Lower lobe of right lung (tissue), 2 donors: ENCODE results near the gene VASN. TPM values are rescaled to one million over a fixed set of nuclear protein-coding genes. Genes with fewer than 3 reads are reported as not detected.
A peak's percentile ranks its signal among the peaks of the same experiment; 100 is the strongest.

ENCODE experiments used
- ATAC-seq, 2 donors: fragments of 200-7000 bp; cut with Tn5 transposase; one replicate each; pipeline ENCODE4 v1.9.1; 2020 to 2022; ENCODE audit warnings: mild to moderate bottlenecking in 2 of 2, moderate library complexity in 2 of 2
- DNase-seq: peaks from one replicate; pipeline ENCODE4 v3.0.0-alpha.2; 2020
- H3K27ac ChIP-seq: fragments of 200-600 bp; one replicate; pipeline ENCODE4 v1.8.0; 2022
- H3K27me3 ChIP-seq: fragments of 200-600 bp; one replicate; pipeline ENCODE4 v1.8.0; 2022; ENCODE audit warnings: low read depth
- H3K36me3 ChIP-seq: fragments of 200-600 bp; one replicate; pipeline ENCODE4 v1.8.0; 2022; ENCODE audit warnings: mild to moderate bottlenecking
- H3K4me1 ChIP-seq: fragments of 200-600 bp; one replicate; pipeline ENCODE4 v1.8.0; 2022
- H3K4me3 ChIP-seq: fragments of 200-600 bp; one replicate; pipeline ENCODE4 v1.8.0; 2022; ENCODE audit warnings: mild to moderate bottlenecking
- H3K9me3 ChIP-seq: fragments of 200-600 bp; one replicate; pipeline ENCODE4 v1.8.0; 2022
- intact Hi-C: fragments of 100-400 bp; cut with DNase I; formaldehyde crosslinking; loops from one replicate; pipeline ENCODE4 v1.11.0; 2022
- total RNA-seq: library from RNA; stranded (reverse); fragmentation: NEBNext Ultra II Directional; extraction: Animal tissue kit (Norgen Biotek cat#: 25700); gene quantifications from one replicate; pipeline ENCODE4 v1.2.1, GENCODE V29; 2021
- TF ChIP-seq, protein P1 (sequence below): fragments of 200-600 bp; IDR thresholded peaks from one replicate; pipeline ENCODE4 v1.8.0; 2022; ENCODE audit warnings: antibody characterized with exemption, mild to moderate bottlenecking
- donor health status: DM: no; HTN: yes; CAD: no; lungs with severe emphysema.

Gene VASN
- total RNA-seq, 1 donor from 2014 or later: 17.4 TPM

DNA sequence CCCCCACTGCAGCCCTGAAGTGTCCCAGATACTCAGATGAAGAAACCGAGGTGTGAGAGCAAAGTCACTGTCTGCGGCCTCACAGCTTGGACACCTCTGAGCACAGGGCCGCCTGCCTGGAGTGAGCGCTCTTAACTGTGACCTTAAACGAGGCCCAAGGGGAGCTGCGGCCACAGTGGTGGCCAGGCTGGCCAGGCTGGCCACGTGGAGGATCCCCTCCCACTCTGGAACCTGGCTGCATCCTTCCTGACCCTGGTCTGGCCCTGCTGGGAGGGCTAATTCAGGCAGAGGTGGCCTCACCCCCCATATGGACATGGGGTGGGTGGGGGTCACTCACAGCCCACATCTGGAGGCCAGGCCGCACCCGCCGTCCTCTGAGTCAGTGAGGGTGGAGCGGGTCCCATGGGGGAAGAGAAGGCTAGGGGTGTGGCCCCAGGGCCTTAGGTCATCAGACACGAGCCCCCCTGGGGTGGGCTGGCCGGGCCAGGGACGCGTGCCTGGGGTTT is 6.6 kb downstream of the VASN start:
- Histone ChIP-seq H3K27ac (peak overlapping the region; percentile 84), H3K9me3 (no peaks in the 10 kb centered on the region), H3K36me3 (peaks cover 36% of the 10 kb centered on the region), H3K4me1 (peaks cover 61% of the 10 kb centered on the region), H3K4me3 (no peak overlapping the region), H3K27me3 (no peaks in the 10 kb centered on the region)
- intact Hi-C loops: no loop called here
- no peak for DNase-seq
- TF ChIP-seq, protein P1, sequence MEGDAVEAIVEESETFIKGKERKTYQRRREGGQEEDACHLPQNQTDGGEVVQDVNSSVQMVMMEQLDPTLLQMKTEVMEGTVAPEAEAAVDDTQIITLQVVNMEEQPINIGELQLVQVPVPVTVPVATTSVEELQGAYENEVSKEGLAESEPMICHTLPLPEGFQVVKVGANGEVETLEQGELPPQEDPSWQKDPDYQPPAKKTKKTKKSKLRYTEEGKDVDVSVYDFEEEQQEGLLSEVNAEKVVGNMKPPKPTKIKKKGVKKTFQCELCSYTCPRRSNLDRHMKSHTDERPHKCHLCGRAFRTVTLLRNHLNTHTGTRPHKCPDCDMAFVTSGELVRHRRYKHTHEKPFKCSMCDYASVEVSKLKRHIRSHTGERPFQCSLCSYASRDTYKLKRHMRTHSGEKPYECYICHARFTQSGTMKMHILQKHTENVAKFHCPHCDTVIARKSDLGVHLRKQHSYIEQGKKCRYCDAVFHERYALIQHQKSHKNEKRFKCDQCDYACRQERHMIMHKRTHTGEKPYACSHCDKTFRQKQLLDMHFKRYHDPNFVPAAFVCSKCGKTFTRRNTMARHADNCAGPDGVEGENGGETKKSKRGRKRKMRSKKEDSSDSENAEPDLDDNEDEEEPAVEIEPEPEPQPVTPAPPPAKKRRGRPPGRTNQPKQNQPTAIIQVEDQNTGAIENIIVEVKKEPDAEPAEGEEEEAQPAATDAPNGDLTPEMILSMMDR: no peak
- no peak for ATAC-seq

DNA sequence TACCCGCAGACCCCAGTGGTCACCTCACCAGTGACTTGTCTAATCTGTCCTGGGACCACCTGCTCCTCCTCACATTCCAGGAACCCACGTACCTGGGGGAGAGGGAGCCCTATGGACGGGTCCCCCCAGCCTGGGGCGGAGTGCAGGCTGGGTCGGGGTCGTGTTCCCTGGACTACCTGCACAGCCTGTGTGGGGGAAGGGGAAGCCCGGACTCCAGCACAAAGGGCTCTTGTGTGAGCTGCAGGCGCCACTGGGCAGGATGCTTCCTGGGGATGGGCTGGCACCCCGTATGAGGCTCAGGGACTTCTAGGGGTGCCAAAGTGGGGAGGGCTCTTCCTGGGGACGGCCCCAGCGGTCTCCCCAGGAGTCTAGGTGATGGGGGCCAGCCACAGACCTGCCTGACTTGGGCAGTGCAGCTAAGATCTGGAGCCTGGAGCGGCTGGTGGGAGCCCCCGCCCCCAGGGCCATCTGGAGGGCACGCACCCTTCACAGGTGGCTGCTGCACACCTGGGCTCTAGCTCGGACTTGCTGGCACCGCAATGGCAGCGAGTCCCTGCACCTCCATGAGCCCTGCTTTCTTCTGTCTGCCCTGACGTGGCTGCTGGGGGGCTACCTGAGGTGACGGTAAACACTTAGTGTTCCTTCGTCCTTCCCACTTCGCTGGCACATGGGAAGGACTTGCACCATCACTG is 7.5 kb downstream of the VASN start:
- TF ChIP-seq, protein P1: no peak
- DNase-seq (no peak), ATAC-seq (no peak)

DNA sequence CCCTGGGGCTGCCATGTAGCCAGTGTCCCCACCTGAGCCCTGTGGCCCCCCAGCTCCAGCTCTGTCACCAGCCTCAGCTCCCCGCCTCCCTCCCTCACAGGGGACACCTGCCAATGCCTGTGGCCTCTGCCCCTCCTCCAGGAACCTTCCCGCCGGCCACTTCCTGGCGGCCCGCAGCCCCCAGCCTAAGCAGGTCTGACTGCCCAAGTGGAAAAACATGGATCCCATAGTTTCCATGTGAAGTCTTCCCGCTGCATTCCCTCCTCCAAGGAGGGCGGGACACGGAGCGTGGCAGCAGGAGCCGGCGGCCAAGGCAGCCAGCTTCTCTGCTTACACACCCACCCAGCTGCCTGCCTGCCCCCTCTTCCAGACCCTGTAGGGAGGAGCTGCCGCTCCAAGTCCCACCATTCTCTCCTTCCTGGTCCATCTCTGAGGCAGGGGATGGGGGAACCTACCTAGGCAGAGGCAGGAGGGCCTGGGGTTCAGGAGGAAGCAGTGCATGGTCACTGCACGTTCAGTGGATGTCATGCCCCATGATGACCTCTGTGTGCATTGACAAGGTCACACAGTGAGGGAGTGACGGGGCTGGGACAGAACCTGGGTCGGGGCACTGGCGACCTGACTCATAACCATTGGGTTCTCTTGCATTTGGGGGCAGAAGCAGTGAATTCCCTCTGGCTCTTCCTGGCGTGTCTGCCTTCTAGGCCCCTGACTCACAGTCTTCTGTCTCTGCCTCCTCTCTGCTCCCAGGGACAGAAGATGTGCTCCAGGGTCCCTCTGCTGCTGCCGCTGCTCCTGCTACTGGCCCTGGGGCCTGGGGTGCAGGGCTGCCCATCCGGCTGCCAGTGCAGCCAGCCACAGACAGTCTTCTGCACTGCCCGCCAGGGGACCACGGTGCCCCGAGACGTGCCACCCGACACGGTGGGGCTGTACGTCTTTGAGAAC is 8.7 kb downstream of the VASN start:
- Histone ChIP-seq H3K9me3 (no peaks in the 10 kb centered on the region), H3K27ac (no peak overlapping the region), H3K4me1 (peaks cover 50% of the 10 kb centered on the region), H3K36me3 (peaks cover 58% of the 10 kb centered on the region), H3K4me3 (no peak overlapping the region), H3K27me3 (no peaks in the 10 kb centered on the region)
- DNase-seq: no peak
- TF ChIP-seq, protein P1: no peak
- intact Hi-C loops: no loop called here
- ATAC-seq: no peak

More for the DNA sequence above, 7.5 kb downstream of the VASN start:
- intact Hi-C loops: no loop called here
- H3K27me3 ChIP-seq: no peaks in the 10 kb centered on the region
- H3K36me3 ChIP-seq: peaks cover 46% of the 10 kb centered on the region
- H3K9me3 ChIP-seq: no peaks in the 10 kb centered on the region
- H3K4me3 ChIP-seq: no peak overlapping the region
- H3K4me1 ChIP-seq: peaks cover 60% of the 10 kb centered on the region
- H3K27ac ChIP-seq: no peak overlapping the region

DNA sequence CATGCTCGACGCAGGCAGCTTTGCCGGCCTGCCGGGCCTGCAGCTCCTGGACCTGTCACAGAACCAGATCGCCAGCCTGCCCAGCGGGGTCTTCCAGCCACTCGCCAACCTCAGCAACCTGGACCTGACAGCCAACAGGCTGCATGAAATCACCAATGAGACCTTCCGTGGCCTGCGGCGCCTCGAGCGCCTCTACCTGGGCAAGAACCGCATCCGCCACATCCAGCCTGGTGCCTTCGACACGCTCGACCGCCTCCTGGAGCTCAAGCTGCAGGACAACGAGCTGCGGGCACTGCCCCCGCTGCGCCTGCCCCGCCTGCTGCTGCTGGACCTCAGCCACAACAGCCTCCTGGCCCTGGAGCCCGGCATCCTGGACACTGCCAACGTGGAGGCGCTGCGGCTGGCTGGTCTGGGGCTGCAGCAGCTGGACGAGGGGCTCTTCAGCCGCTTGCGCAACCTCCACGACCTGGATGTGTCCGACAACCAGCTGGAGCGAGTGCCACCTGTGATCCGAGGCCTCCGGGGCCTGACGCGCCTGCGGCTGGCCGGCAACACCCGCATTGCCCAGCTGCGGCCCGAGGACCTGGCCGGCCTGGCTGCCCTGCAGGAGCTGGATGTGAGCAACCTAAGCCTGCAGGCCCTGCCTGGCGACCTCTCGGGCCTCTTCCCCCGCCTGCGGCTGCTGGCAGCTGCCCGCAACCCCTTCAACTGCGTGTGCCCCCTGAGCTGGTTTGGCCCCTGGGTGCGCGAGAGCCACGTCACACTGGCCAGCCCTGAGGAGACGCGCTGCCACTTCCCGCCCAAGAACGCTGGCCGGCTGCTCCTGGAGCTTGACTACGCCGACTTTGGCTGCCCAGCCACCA is 9.7 kb downstream of the VASN start:
- intact Hi-C loops: no loop called here
- no peak for DNase-seq
- ATAC-seq: no peak
- H3K36me3 ChIP-seq: peaks cover 67% of the 10 kb centered on the region
- peaks cover 45% of the 10 kb centered on the region for H3K4me1 ChIP-seq
- H3K27ac ChIP-seq: no peak overlapping the region
- no peaks in the 10 kb centered on the region for H3K27me3 ChIP-seq
- TF ChIP-seq, protein P1: no peak
- no peaks in the 10 kb centered on the region for H3K9me3 ChIP-seq
- no peak overlapping the region for H3K4me3 ChIP-seq
